Gastroesophageal sphincter (tissue), 4 donors: ENCODE results near the gene CCR2. TPM values are rescaled to one million over a fixed set of nuclear protein-coding genes. Genes with fewer than 3 reads are reported as not detected.
A peak's percentile ranks its signal among the peaks of the same experiment; 100 is the strongest.
"Not testable (repeated sequence)": the region's sequence is repeated elsewhere in the genome, so short reads cannot be mapped to it uniquely, and the experiment has no call there.

Experiments
- ATAC-seq: fragments of 150-250 bp; one replicate; pipeline ENCODE4 v1.9.1; 2016; ENCODE audit warnings: mild to moderate bottlenecking, moderate library complexity
- H3K27ac ChIP-seq, 4 donors: fragments of 200-600 bp; sonication (generic) in 3 of 4; 1 replicate in 3 of 4; 2 replicates in 1 of 4; pipeline ENCODE4 v1.5.1; 2016 to 2019
- H3K27me3 ChIP-seq: fragments of 200-600 bp; sonication (generic); one replicate; pipeline ENCODE4 v1.5.1; 2019
- H3K36me3 ChIP-seq, 2 donors: fragments of 200-600 bp; sonication (generic); one replicate each; pipeline ENCODE4 v1.5.1; 2019; ENCODE audit warnings: control low read depth in 1 of 2
- H3K4me1 ChIP-seq, 3 donors: fragments of 200-600 bp; sonication (generic); 1 replicate in 2 of 3; 2 replicates in 1 of 3; pipeline ENCODE4 v1.5.1; 2016 to 2019; ENCODE audit warnings: control low read depth in 2 of 3
- H3K4me3 ChIP-seq, 2 donors: fragments of 200-600 bp; sonication (generic); one replicate each; pipeline ENCODE4 v1.5.1; 2019; ENCODE audit warnings: mild to moderate bottlenecking in 1 of 2, moderate library complexity in 1 of 2
- H3K9me3 ChIP-seq, 3 donors: fragments of 200-600 bp; sonication (generic); one replicate each; pipeline ENCODE4 v1.5.1; 2017 to 2019; ENCODE audit warnings: control low read depth in 2 of 3
- CTCF ChIP-seq, 4 experiments: fragments of 200-600 bp in 2 of 4; fragments of 450-650 bp in 2 of 4; sonication (generic) in 1 of 4; IDR thresholded peaks; one replicate each; pipeline ENCODE4 v1.5.1; 2017 to 2019; ENCODE audit warnings: antibody characterized with exemption in 4 of 4, mild to moderate bottlenecking in 2 of 4, moderate library complexity in 2 of 4
- EP300 ChIP-seq: sonication (generic); formaldehyde crosslinking; IDR thresholded peaks from one replicate; pipeline ENCODE4 v1.6.1; 2017; ENCODE audit warnings: antibody characterized with exemption, mild to moderate bottlenecking
- POLR2A ChIP-seq, 2 donors: fragments of 450-650 bp; IDR thresholded peaks; one replicate each; pipeline ENCODE4 v1.6.1; 2017; ENCODE audit warnings: antibody characterized with exemption in 2 of 2, mild to moderate bottlenecking in 2 of 2, moderate library complexity in 1 of 2
- POLR2AphosphoS5 ChIP-seq: sonication (generic); formaldehyde crosslinking; IDR thresholded peaks from one replicate; pipeline ENCODE4 v1.6.1; 2017; ENCODE audit warnings: antibody characterized with exemption
- WGBS, 2 donors: methylation state at CpG; one replicate each; pipeline ENCODE4 v1.1.5; 2018; ENCODE audit warnings: low coverage in 1 of 2; 5-methylcytosine and 5-hydroxymethylcytosine counted together
- total RNA-seq, 4 donors: library from RNA; depleted of rRNA; stranded (reverse); fragments of >200 nt; gene quantifications; one replicate each; pipeline ENCODE4 v1.1.0, GENCODE V29; 2016

Gene CCR2
- total RNA-seq, 4 donors from 2014 or later: 0.77 to 3.9 (median 1.9) TPM

GRCh38 chr3:46400846-46401245, 46.9 kb downstream of the CCR2 start:
- Histone ChIP-seq H3K27ac (no peak overlapping the region), H3K36me3 (no peaks in the 10 kb centered on the region), H3K4me3 (no peak overlapping the region), H3K27me3 (no peaks in the 10 kb centered on the region), H3K9me3 (no peaks in the 10 kb centered on the region), H3K4me1 (peaks cover 0 to 12% (median 2%) of the 10 kb centered on the region in 3 donors)
- no peak for ATAC-seq
- WGBS, 2 donors: 66 to 81% methylated on average over 4 to 5 of the region's 5 CpGs
- TF ChIP-seq POLR2AphosphoS5 (no peak), EP300 (no peak), POLR2A (IDR thresholded peaks at IDR 0.05) (no peak), CTCF (IDR thresholded peaks at IDR 0.05) (no peak)

GRCh38 chr3:46401579-46401978, 47.7 kb downstream of the CCR2 start:
- TF ChIP-seq POLR2AphosphoS5: no peak
- no peak for TF ChIP-seq CTCF (IDR thresholded peaks at IDR 0.05)
- TF ChIP-seq POLR2A (IDR thresholded peaks at IDR 0.05): no peak
- no peak for TF ChIP-seq EP300
- Histone ChIP-seq H3K36me3 (no peaks in the 10 kb centered on the region), H3K9me3 (no peaks in the 10 kb centered on the region), H3K4me1 (peaks cover 0 to 19% (median 4%) of the 10 kb centered on the region in 3 donors), H3K27ac (no peak overlapping the region), H3K27me3 (peaks cover under 1% of the 10 kb centered on the region), H3K4me3 (no peak overlapping the region)
- no peak for ATAC-seq
- WGBS, 2 donors: 94% methylated on average over 2 of the region's 2 CpGs; no CpG with 5 or more reads in 1 of the 2 donors

- Histone ChIP-seq H3K4me1 (peaks cover 0 to 21% (median 4%) of the 10 kb centered on the region in 3 donors), H3K27me3 (peaks cover 13% of the 10 kb centered on the region)
- H3K9me3 ChIP-seq, H3K27ac ChIP-seq, ATAC-seq, H3K36me3 ChIP-seq, H3K4me3 ChIP-seq: not testable (repeated sequence)
- 91 to 92% methylated on average over 4 of the region's 4 CpGs for WGBS, 2 donors
Measured at GRCh38 chr3:46402902-46403301, 49.0 kb downstream of the CCR2 start.

GRCh38 chr3:46405301-46406019, 51.5 kb downstream of the CCR2 start:
- Histone ChIP-seq H3K9me3 (no peaks in the 10 kb centered on the region), H3K36me3 (no peaks in the 10 kb centered on the region), H3K4me1 (peaks cover 0 to 21% (median 4%) of the 10 kb centered on the region in 3 donors), H3K27me3 (peaks cover 18% of the 10 kb centered on the region), H3K27ac (peak overlapping the region; percentile 52 to 72 (median 58)), H3K4me3 (no peak overlapping the region)
- 31 to 42% methylated on average over 7 to 9 of the region's 11 CpGs for whole genome bisulfite sequencing, 2 donors
- TF ChIP-seq EP300: no peak
- no peak for TF ChIP-seq POLR2AphosphoS5
- no peak for TF ChIP-seq CTCF (IDR thresholded peaks at IDR 0.05)
- no peak for TF ChIP-seq POLR2A (IDR thresholded peaks at IDR 0.05)
- peak; percentile 64 for ATAC-seq

GRCh38 chr3:46406443-46406787, 52.5 kb downstream of the CCR2 start:
- 68 to 80% methylated on average over 2 to 4 of the region's 4 CpGs for WGBS, 2 donors
- Histone ChIP-seq H3K27me3 (peaks cover 18% of the 10 kb centered on the region), H3K4me3 (no peak overlapping the region), H3K4me1 (peaks cover 0 to 21% (median 4%) of the 10 kb centered on the region in 3 donors), H3K27ac (peak overlapping the region in 3 of 4 donors; percentile 58 to 72 (median 58)), H3K9me3 (no peaks in the 10 kb centered on the region), H3K36me3 (no peaks in the 10 kb centered on the region)
- peak; percentile 11 for ATAC-seq
- TF ChIP-seq EP300 (no peak), CTCF (IDR thresholded peaks at IDR 0.05) (no peak), POLR2A (IDR thresholded peaks at IDR 0.05) (no peak), POLR2AphosphoS5 (no peak)
